Activated CD8-positive, alpha-beta memory T cell treated with anti-CD3 and anti-CD28 coated beads for 36 hours (primary cell): Measurements from ENCODE around the gene TMEM131. TPM values are rescaled to one million over a fixed set of nuclear protein-coding genes. Genes with fewer than 3 reads are reported as not detected.
"Not testable (repeated sequence)": the region's sequence is repeated elsewhere in the genome, so short reads cannot be mapped to it uniquely, and the experiment has no call there.

Experiments
- CTCF ChIA-PET: fragments of 350-600 bp; sonication (Branson Sonifier 250); formaldehyde crosslinking; loops from one replicate; lab custom pipeline; 2021; ENCODE audit warnings: antibody characterized with exemption; lab: Charles Lee
- POLR2A ChIA-PET: fragments of 350-600 bp; sonication (Branson Sonifier 250); formaldehyde crosslinking; loops from one replicate; lab custom pipeline; 2021; ENCODE audit warnings: antibody characterized with exemption; lab: Charles Lee
- total RNA-seq, 2 experiments: library from RNA; stranded (reverse); gene quantifications; one replicate each; pipeline ENCODE4 v1.2.3, GENCODE V29; 2021

The TMEM131 gene
- total RNA-seq, 2 experiments from 2014 or later: 34.9 to 37.9 TPM

DNA sequence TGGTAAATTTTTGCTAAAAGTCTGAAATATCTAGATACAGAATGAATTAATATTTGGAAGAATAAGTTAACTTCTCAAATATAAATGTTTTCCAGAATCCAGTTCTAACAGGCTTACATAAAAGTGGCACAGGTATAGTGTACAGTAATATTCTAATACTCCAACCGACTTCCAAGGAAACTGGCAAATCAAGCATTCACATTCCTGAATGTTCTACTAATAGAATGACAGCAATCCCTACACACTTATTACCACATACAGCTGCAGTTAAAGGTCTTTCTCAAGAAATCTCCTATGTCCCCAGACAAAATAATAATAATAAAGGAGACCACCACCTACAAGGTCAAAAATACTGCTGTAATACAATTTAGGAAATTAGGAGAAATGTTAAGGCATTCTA is 31.9 kb downstream of the TMEM131 start:
- CTCF ChIA-PET: interaction anchor here (1.3 kb wide), 1 partner anchor 33 kb away, joined by 3 read pairs; no protein-coding TSS in a partner anchor

DNA sequence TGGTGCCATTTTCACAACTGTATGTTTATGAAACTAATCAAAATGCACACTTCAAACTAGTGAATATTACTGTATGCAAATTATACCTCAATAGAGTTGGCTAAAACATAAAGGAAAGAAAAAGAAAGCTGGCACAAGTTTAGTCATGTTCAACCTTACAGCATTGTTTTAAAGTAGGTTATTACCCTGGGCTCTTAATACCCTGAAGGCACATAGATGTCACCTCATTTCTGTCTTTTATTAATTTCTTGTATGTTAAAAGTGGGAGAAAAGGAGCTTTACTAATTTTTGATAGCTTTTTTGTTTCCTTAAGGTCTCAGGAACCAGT is 32.7 kb downstream of the TMEM131 start:
- POLR2A ChIA-PET: interaction anchor here (0.7 kb wide), 2 partner anchors 220 to 300 kb away, joined by 3 read pairs; no protein-coding TSS in a partner anchor
- CTCF ChIA-PET: interaction anchor here (0.7 to 1.3 kb wide), 2 partner anchors 33 to 37 kb away, joined by 3 to 4 read pairs; no protein-coding TSS in a partner anchor

More for the DNA sequence above, 31.9 kb downstream of the TMEM131 start:
- POLR2A ChIA-PET: no interaction called here

DNA sequence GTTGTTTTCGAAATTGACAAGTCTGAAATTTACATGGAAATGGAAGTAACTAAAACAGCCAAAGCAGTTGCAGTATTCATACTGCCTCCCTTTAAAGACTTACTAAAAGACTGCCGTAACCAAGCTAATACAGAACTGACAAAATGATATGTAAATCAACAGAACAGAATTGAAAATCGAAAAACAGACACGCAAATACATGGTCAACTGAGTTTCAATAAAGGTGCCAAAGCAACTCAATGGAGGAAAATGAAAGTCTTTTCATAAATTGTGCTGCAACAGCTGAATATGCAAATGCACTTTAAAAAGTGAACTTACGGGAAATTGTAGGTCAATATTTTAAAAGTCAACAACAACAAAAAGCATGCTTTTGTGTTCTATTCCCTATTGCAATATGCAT is 34.2 kb downstream of the TMEM131 start:
- CTCF ChIA-PET: no interaction called here
- POLR2A ChIA-PET: no interaction called here

DNA sequence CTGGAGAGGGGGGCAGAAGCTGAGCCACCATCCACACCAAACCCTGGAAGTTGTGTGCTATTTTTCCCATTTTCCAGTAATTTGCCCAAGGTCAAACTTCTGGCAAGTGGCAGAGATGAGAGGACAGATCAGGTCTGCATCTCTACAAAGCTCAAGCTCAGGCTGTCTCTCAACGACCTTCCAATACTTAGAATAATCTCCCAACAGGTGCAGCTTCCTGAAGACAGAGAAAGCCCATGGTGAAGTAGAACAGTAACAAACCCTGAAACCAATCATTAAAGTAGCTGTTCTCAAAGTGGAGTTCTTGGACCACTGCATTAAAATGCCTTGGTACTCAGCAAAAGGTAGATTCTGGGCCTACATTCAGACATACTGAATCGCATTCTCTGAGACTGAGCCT is 37.6 kb downstream of the TMEM131 start:
- POLR2A ChIA-PET: no interaction called here
- CTCF ChIA-PET: no interaction called here

DNA sequence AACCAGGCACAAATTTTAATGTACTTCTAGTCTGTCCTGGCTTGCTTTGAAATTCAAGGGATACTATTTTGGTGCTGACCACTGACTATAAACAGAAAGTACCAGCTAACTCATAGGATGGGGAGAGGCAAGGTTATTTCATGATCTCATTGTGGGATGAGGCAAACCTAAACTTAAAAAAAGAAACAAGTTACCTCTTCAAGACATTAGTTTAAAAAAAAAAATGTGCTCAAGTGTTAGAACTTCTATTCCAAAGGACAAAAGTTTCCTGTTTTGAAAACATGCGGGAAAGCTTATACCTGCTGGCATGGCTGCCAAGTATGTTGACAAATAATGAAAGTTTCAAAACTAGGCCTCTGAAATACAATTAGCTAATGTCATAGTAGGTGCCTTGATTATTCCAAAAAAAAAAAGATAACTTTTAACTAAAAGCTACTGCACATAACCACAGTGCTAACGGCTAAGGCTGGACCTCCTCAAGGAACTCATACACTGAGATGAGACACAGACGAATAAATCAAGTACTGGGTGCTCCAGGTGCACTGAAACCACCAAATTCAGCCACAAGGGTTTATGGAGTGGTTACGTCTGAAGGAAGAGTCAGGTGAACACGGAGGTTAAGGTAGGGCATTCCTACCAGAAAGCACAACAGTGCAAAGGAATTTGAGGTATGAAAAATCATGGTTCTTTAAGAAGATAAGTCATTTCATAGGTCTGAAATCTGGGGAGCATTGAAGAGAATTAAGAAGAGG is 38.1 kb downstream of the TMEM131 start:
- POLR2A ChIA-PET: no interaction called here
- CTCF ChIA-PET: no interaction called here

DNA sequence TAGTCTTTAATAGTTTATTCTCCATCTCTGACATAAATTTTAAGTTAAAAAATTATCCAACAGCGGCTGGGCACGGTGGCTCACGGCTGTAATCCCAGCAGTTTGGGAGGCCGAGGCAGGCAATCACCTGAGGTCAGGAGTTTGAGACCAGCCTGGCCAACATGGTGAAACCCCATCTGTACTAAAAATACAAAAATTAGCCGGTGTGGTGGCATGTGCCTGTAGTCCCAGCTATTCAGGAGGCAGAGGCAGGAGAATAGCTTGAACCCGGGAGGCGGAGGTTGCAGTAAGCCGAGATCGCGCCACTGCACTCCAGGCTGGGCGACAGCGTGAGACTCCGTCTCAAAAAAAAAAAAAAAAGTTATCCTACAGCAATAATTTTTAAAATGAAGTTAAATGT is 39.0 kb downstream of the TMEM131 start:
- CTCF ChIA-PET: not testable (repeated sequence)

DNA sequence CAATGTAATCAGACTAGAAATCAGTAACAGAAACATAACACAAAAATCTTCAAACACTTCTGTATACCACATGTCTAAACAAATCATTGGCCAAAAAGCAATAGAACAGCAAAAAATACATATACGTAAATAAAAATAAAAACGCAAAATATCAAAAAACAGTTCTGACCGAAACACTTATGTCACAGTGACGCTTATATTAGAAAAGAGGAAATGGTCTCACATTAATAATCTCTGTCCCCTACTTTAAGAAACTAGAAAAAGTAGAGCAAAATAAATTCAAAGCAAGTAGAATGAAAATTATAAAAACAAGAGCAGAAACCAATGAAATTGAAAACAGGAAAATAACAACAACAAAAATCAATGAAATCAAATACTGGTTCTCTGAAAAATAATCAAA is 41.9 kb downstream of the TMEM131 start:
- ChIA-PET CTCF (no interaction called here), POLR2A (interaction anchor here (0.6 kb wide), 1 partner anchor 27 kb away, joined by 5 read pairs; no protein-coding TSS in a partner anchor)

More for the DNA sequence above, 39.0 kb downstream of the TMEM131 start:
- POLR2A ChIA-PET: not testable (repeated sequence)

DNA sequence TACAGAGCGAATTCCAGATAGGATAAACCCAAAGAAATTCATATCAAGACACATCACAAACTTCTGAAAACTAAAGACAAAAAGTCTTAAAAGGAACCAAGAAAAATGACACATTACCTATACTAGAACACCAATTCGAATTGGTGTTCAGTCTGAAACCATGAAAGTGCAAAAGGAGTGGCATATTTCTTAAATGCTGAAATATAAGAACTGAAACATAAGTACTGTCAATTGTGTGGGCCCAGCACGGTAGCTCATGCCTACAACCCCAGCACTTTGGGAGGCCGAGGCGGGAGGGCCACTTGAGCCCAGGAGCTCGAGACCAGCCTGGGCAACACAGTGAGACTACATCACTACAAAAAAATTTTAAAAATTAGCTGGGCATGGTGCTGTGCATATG is 43.4 kb downstream of the TMEM131 start:
- ChIA-PET CTCF (no interaction called here), POLR2A (no interaction called here)

DNA sequence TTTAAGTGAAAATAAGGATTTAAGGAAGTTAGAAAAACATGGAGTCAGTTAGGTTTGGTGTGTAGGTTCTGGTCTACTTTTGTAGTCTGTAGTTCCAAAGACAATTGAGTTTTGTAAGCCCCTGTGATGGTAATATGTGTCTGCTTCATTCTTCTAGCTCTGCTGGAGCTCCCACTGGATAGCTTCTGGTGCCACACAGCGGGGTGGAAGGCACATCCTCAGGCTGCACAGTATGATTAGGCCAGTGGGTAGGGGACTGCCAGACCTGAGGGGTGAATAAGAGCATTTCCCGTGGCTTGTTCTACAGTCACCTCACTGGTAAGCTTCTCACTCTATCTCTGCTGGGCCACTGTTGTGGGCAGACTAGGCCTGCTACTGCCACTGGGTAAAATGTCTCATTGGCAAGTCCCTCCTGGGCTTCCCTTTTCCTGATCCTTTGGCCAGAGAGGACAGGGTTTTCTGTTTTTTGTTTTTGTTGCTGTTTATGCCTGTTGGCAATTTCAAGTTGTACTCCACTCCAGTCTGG is 44.5 kb downstream of the TMEM131 start:
- POLR2A ChIA-PET: interaction anchor here (0.7 to 1.0 kb wide), 2 partner anchors 81 to 116 kb away, joined by 3 to 5 read pairs; no protein-coding TSS in a partner anchor

DNA sequence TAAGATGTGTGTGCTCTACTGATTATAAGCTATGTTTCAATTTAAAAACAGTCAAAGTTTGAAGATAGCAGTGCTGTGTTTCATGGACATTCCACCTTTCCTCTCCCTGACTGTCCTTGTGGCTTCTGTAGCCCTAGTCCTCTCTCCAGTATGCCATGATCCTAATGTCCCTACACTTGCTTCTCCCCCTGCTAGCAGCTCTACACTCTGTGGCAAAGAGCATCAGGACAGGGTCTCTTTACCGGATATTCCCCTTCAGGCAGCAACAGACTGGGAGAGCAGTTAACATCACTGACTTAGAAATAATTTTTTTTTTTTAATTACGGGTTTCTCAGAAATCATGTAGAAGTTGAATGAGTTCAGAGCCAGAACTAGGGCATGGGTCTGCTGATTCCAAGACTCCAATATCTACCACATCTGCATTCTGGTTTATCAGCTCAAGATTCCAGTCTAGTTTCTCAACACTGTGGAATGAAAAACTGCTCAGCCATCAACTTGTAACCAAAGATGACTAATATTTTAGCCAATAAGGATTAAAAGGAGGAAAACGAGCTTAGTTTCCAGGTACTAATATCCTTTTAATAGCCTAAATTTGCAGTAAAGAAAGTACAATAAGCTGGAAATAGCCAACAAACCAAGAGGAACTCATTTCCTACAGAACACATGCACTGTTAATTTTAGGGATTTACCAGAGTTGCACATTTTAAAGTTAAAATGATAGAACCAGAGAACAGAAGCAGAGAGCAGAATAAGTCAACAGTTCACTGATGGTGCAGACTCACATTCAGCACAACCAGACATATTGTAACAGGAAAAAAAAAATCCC is 45.2 kb downstream of the TMEM131 start:
- ChIA-PET CTCF (no interaction called here), POLR2A (interaction anchor here (1.0 kb wide), 1 partner anchor 80 kb away, joined by 3 read pairs; no protein-coding TSS in a partner anchor)

More for the DNA sequence above, 44.5 kb downstream of the TMEM131 start:
- CTCF ChIA-PET: no interaction called here

DNA sequence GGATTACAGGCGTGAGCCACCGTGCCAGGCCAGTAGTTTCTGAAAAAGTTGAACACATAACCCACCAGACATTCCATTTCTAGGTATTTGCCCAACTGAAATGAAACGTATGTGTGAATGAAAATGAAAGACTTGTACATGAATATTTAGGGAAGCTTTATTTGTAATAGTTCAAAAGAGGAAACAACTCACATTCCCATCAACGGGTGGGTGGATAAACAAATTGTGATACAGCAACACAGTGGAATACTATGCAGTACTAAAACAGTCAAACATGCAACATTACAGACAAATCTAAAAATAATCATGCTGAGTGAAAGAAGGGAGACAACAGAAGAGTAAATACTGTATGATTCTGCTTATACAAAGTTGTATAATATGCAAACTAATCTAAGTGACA is 46.8 kb downstream of the TMEM131 start:
- ChIA-PET POLR2A (no interaction called here), CTCF (no interaction called here)

DNA sequence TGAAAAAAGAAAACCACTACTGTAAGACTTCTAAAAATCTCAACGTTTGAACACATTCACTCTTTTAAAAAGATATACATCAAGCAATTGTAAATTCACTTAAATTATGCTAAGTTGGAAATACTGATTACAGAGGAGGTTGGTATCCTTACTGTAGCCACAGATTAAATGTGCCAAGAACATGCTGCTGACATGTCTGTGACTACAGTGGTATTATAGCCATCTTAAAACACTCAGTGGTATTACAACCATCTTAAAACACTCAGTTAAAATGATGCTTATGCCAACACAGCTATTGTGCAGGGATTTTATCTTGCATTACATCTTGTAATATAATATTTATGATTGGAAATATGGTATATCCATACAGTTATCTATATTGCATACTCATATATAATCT is 50.0 kb downstream of the TMEM131 start:
- CTCF ChIA-PET: no interaction called here
- POLR2A ChIA-PET: no interaction called here

DNA sequence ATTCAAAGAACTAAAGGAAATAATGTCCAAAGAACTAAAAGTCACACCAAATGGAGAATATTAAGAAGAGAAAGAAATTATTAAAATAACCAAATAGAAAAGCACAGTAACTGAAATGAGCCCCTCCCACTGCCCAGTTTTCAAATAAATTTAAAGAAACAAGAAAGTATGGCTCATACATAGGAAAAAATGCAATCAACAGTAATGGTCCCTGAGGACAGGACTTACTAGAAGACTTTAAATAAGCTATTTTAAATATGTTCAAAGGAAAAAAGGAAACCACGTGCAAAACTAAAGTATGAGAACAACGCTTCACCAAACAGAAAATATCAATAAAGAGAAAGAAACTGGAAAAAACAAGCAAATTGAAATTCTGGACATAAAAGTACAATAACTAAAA is 58.9 kb downstream of the TMEM131 start:
- ChIA-PET POLR2A (no interaction called here), CTCF (no interaction called here)

DNA sequence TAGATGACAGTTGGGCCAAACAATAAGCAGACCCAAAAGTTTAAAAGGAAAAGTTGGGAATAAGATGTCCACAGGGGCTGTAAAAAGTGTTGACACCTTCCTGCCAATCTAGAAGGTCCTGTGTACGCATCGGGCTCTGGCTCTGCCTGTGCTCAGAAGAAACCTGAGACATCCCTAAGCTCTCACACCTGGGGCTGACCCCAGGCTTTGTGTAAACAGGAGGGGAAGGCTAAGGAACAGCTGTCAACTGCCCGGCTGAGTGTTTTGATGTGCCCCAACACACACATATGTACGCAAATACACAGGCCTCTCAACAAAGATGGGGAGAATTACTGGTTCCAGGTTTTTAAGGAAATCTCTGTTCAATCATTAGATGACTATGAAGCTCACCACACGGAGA is 59.5 kb downstream of the TMEM131 start:
- ChIA-PET CTCF (no interaction called here), POLR2A (interaction anchor here (0.6 kb wide), 1 partner anchor 199 kb away, joined by 4 read pairs; no protein-coding TSS in a partner anchor)

DNA sequence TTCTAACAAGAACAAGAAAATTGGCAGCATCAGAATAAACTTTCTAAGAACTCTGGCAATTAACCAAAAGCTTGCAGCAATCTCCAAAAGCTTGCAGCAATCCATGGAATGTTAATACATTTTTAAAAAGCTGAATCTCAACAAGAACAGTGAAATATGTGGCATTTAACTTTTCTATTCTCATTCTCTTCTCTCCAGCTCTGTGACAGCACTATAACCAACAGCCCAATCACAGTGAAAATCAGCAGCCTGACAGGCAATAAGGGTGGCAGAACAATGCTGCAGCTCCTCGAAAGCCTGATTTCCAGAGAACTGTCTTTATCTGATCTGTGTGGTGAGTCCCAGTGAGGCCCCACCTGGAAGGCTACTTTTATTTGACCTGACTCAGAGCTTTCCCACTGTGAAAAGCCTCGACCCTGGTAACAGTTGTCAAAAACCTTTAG is 60.0 kb downstream of the TMEM131 start:
- ChIA-PET CTCF (no interaction called here), POLR2A (interaction anchor here (0.6 kb wide), 1 partner anchor 199 kb away, joined by 4 read pairs; no protein-coding TSS in a partner anchor)

DNA sequence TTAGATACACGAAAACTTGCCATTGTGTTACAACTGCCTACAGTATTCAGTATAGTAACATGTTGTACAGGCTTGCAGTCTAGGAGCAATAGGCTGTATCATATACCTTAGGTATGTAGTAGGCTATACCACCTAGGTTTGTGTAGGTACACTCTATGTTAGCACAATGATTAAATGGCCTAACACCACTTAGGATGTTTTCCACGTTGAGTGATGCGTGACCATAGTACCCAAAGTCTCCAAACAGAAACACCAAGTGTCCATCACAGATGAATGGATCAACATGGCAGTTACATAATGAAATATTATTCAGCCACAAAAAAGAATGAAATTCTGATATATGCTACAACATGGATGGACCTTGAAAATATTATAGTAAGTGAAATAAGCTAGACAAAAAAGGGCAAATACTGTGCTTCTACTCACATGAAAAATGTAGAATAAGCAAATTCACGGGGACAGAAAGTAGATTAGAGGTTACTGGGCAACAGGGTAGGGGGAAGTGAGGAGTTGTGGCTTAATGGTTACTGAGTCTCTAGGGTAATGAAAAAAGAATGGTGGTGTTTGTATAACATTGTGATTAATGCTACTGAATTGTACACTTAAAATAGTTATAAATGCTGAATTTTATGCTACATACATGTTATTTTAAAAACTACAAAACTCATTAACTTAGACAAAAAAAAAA is 62.6 kb downstream of the TMEM131 start:
- POLR2A ChIA-PET: no interaction called here
- CTCF ChIA-PET: interaction anchor here (0.6 kb wide), 1 partner anchor 266 kb away, joined by 3 read pairs; no protein-coding TSS in a partner anchor

DNA sequence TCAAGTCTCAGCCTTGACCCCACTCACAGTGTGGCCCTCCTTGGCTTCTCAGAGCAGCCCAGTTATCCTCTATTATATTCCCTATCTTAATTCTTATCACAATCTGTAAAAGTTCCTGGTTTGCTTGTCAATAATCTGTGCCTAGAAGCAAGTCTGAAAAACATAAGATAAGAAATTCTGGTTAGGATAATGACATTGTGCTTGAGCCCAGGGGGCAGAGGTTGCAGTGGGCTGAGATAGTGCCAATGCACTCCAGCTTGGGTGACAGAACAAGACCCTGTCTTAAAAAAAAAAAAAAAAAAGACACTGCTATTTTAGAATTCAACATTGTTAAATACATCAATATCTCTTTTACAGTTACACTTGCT is 63.9 kb downstream of the TMEM131 start:
- POLR2A ChIA-PET: no interaction called here
- CTCF ChIA-PET: no interaction called here

DNA sequence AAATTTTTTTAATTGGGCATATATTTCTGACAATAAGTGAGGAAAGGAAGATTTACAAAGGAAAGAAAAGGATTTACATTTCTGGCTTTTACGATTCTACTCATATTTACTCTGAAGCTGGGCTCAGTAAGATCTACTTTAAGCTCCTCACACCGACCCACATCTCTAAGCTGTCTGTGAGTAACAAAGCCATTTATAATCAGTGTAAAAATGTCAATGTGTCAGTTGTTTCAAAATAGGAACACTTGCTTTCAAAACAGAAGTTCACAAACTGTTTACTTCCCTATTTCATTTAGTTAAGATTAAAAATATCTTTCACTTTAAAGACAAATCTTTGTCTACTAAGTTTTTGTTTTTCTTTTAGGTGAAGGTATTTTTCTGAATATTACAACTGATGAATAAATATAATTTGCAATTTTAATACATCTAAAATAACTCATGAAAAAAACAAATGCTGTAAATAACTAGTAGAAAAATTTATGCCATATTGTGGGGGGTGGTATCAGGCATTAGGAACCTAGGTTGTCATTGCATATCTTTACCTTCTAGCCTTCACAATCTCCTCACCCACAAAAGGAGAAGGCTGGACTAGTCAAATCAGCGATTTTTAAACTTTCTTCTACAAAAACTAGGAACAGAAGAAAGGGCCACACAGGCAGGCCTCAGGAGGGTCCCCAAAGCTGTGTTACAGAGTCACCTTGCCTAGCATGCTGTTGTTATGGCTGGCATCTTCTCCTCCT is 64.5 kb downstream of the TMEM131 start:
- ChIA-PET CTCF (no interaction called here), POLR2A (no interaction called here)

DNA sequence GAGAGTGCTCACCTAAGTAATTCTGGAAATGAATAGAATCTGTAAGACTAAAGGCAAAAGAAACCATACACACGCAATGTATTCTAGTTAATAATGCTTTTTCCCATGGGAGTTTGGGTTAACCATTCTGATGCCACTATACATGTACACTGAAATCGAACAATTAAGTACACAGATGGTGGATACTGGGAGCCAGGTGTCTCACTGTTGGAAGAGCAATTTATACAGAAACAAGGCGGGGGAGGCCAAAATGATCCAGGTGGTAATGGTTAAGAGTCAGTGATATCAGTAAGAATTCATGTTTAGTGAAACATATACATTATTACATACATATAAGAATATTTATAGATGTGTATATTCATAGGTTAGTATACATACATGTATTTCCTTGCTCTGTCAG is 67.2 kb downstream of the TMEM131 start:
- CTCF ChIA-PET: no interaction called here
- POLR2A ChIA-PET: no interaction called here
